Hepatic stellate cell (primary cell): ENCODE data around the gene FAM228A.

Experiments
- DNase-seq: peaks from one replicate; pipeline ENCODE4 v3.0.0; 2011; ENCODE audit warnings: low spot score

FAM228A gene

DNA sequence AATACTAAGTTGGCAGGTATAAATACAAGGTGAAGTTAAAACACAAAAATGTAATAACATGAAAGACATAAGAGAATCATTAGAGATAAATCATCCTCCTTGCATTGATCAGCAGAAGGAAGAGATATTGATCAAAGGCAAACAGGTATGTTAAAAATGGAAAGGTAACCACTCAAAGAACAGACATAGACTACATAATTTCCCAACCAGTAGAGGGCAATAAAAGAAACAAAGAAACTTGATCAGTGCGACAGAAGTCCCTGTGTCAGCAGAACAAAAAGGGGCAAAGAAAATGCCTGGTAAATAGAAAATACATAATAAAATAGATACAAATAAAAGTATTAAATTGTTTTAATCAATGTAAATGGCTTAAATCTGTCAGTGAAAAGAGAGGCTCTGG lies 53.6 kb downstream of the FAM228A start:
- DNase-seq: no peak

DNA sequence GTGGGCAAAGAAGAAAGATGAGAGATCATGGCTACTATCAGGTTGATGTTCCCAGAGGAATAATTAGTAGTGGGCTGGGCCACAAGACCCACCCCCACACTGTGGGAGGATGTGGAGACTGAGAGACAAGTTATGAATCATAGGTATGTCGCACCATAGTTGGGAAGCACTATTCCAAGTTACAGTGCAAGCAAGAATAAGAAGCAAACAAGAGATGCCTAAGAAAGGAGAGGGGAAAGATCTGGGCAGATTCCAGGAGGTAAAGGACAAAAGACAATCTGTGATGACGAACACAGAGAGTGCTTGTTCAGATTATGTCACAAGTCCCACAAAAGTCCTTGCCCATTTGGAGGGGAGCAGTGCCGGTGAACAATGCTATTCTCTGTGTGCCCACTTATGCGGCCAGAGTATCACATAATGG lies 56.6 kb downstream of the FAM228A start:
- peak; percentile 31 for DNase-seq

DNA sequence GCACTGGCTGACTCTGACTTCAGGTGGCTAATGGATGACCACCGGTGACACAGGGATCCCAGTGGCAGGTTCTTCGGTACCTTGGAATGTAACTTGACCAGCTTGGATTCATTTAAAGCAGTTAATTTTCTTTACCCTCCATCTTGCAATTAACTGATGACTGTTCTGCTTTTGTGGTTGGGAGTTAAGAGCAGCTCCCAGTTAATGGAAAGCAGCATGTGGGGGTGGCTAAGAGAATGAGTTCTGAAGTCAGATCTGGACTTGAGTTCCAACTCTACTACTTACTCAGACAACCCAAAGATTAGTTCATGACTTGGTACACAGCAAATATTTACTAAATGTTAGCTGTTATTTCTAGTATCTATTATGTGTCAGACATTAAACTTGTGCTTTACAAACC lies 58.5 kb downstream of the FAM228A start:
- DNase-seq: no peak

DNA sequence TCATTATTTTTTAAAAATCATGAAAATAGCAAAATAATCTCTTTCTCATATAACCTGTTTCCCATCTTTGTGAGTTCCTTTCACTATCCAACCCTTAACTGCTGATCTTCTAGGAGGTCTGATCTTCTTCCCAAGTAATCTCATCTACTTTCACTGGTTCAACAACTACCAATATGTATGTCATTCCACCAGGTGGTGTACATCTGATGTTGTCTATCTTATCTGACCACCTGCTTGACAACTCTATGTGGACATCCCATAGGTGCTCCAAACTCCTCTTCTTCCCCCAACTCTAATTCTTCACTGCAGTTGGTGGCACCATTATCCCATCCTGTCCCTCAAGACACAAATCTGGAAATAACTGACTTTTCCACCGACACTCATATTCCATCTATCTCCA lies 62.5 kb downstream of the FAM228A start:
- no peak for DNase-seq

DNA sequence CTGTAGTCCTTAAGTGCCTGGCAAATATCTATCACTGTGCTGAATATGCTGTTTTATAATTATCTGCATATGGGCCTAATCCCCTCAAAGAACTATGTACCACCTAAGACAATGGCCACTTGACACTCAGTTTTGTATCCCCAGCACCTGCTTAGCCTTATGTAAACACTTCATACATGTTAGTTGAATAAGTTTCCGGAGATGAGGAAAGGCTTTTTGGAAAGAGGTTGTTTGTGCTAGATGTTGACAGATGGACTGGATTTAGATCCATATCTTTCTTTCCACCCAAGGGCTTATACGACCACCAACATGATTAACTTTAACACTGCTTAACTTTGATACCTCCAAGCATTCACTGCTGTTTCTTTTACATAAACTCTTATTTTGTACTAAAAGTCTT lies 63.3 kb downstream of the FAM228A start:
- DNase-seq: no peak

GRCh38 chr2:24239553-24239952 lies 64.7 kb downstream of the FAM228A start:
- no peak for DNase-seq
